AG04450 (cell line): Measurements from ENCODE around the gene DSG2. TPM values are rescaled to one million over a fixed set of nuclear protein-coding genes. Genes with fewer than 3 reads are reported as not detected.

ENCODE experiments used
- CTCF ChIA-PET: fragments of 300-600, 350-600 bp; formaldehyde crosslinking; extraction: SDS; loops from one replicate; lab custom pipeline; 2022; ENCODE audit warnings: antibody characterized with exemption, inconsistent platforms; lab: Charles Lee
- POLR2A ChIA-PET: fragments of 350-600 bp; formaldehyde crosslinking; extraction: SDS; loops from one replicate; lab custom pipeline; 2021; ENCODE audit warnings: antibody characterized with exemption, inconsistent platforms; lab: Yijun Ruan, JAX
- DNase-seq: peaks from one replicate; pipeline ENCODE4 v3.0.0-alpha.2; 2011; ENCODE audit warnings: low read depth, low spot score
- H3K27ac ChIP-seq: one replicate; pipeline ENCODE4 v1.5.1; 2012; ENCODE audit warnings: low read depth, low read length, control low read depth
- H3K27me3 ChIP-seq: one replicate; pipeline ENCODE4 v1.6.0; 2012; ENCODE audit warnings: low read length; ENCODE audit not compliant: control insufficient read depth, insufficient read depth
- H3K4me3 ChIP-seq: 2 replicates; pipeline ENCODE4 v1.5.1; 2011; ENCODE audit warnings: mild to moderate bottlenecking, low read depth, low read length, control low read depth
- H3K9me3 ChIP-seq: 2 replicates; pipeline ENCODE4 v1.5.1; 2012; ENCODE audit warnings: low read length; ENCODE audit not compliant: control insufficient read depth, insufficient read depth
- polyA plus RNA-seq: library from polyadenylated mRNA; depleted of rRNA; stranded (reverse); fragments of >200 nt; gene quantifications from 2 replicates; pipeline ENCODE4 v1.2.3, GENCODE V29; 2011
- TF ChIP-seq, protein P1 (sequence below): IDR thresholded peaks from 2 replicates; pipeline ENCODE4 v1.5.1; 2011; ENCODE audit warnings: low read depth, low read length, control low read depth, inconsistent platforms

The DSG2 gene
- polyA plus RNA-seq, 1 experiment = 0.84 TPM

DNA sequence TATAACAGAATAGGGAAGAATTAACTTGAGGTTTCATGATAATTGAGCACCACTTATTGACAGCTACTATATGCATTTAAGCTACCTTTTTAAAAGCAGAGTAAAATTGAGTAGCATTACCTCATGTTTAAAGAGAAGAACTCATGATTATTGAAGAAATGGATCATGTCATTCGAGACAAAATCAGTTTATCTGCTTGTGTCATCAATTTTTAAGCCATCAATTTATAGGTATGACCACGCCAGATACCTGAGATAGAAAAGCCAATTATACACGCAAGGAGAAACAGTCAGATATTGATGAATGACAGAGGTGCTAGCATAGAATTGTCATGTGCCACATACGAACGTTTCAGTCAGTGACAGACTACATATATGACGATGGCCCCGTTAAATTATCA is 28.4 kb downstream of the DSG2 start:
- TF ChIP-seq, protein P1, sequence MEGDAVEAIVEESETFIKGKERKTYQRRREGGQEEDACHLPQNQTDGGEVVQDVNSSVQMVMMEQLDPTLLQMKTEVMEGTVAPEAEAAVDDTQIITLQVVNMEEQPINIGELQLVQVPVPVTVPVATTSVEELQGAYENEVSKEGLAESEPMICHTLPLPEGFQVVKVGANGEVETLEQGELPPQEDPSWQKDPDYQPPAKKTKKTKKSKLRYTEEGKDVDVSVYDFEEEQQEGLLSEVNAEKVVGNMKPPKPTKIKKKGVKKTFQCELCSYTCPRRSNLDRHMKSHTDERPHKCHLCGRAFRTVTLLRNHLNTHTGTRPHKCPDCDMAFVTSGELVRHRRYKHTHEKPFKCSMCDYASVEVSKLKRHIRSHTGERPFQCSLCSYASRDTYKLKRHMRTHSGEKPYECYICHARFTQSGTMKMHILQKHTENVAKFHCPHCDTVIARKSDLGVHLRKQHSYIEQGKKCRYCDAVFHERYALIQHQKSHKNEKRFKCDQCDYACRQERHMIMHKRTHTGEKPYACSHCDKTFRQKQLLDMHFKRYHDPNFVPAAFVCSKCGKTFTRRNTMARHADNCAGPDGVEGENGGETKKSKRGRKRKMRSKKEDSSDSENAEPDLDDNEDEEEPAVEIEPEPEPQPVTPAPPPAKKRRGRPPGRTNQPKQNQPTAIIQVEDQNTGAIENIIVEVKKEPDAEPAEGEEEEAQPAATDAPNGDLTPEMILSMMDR = no peak
- H3K27me3 ChIP-seq = no peaks in the 10 kb centered on the region
- H3K27ac ChIP-seq = no peak overlapping the region
- H3K9me3 ChIP-seq = no peaks in the 10 kb centered on the region; the same call in 1 of the 2 replicates
- no peak for DNase-seq
- H3K4me3 ChIP-seq = no peak overlapping the region
- ChIA-PET CTCF (interaction anchor here (1.0 kb wide), 1 partner anchor 30 kb away, joined by 3 read pairs; no protein-coding TSS in a partner anchor), POLR2A (no interaction called here)

DNA sequence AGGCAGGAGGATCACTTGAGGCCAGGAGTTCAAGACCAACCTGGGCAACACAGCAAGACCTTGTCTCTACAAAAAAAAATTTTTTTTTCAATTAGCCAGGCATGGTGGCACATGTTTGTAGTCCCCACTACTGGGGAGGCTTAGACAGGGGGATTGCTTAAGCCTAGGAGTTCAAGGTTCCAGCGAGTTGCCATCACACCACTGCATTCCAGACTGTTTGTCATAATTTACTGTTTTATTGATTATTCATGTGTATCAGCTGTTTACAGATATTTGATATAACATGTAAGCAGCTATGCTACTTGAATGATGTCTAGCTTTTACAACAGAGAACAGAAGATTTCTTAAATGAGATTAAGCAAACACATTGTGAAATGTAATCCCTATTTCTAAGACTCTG is 35.3 kb downstream of the DSG2 start:
- TF ChIP-seq, protein P1 = no peak
- no peaks in the 10 kb centered on the region for H3K27me3 ChIP-seq
- no peaks in the 10 kb centered on the region for H3K9me3 ChIP-seq
- no peak overlapping the region for H3K27ac ChIP-seq
- DNase-seq = no peak
- no peak overlapping the region for H3K4me3 ChIP-seq
- ChIA-PET POLR2A (no interaction called here), CTCF (interaction anchor here (0.9 kb wide), 1 partner anchor 23 kb away, joined by 3 read pairs; no protein-coding TSS in a partner anchor)

DNA sequence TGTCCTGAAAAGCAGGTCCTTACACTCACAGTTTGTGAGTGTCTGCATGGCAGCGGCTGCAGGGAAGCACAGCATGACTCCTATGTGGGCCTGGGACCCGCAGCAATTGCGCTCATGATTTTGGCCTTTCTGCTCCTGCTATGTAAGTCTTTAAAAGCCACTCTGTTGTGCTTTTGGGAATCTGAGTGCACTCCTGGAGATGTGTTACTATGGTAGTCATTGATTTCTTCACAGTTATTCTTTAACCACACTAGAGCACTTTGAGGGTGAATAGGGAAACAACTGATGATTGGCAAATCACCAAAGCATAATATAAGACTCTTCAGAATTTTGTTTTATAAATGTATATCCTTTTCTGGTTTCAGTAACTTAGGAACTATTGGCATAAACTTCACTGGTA is 40.9 kb downstream of the DSG2 start:
- H3K4me3 ChIP-seq = no peak overlapping the region
- no peak for DNase-seq
- CTCF ChIA-PET = no interaction called here
- TF ChIP-seq, protein P1 = no peak
- no peak overlapping the region for H3K27ac ChIP-seq
- H3K9me3 ChIP-seq = no peaks in the 10 kb centered on the region
- POLR2A ChIA-PET = no interaction called here
- H3K27me3 ChIP-seq = no peaks in the 10 kb centered on the region

DNA sequence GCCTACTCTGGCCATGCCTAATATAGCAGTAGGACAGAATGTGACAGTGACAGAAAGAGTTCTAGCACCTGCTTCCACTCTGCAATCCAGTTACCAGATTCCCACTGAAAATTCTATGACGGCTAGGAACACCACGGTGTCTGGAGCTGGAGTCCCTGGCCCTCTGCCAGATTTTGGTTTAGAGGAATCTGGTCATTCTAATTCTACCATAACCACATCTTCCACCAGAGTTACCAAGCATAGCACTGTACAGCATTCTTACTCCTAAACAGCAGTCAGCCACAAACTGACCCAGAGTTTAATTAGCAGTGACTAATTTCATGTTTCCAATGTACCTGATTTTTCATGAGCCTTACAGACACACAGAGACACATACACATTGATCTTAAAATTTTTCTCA is 48.5 kb downstream of the DSG2 start:
- ChIA-PET CTCF (no interaction called here), POLR2A (no interaction called here)
- Histone ChIP-seq H3K27me3 (no peaks in the 10 kb centered on the region), H3K4me3 (no peak overlapping the region), H3K27ac (no peak overlapping the region), H3K9me3 (no peaks in the 10 kb centered on the region)
- TF ChIP-seq, protein P1 = no peak
- no peak for DNase-seq

DNA sequence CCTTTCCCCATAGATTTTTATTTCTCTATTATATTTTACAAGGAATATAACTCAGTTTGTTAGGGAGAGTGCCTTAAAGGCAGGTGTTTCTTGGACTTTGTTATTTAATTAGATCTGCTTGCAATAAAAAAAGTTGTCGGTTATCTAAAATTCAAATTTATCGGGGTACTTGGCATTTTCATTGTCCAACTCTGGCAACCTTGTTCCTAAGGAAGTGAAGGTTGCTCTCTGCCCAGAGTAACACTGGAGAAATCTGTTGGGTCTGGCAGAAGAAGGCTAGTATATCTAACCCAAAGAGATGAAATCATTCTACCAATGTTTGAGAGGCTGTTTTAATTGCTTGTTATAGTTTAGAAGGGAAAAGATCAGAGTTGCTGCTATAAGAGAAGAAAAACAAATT is 50.9 kb downstream of the DSG2 start:
- ChIA-PET POLR2A (no interaction called here), CTCF (no interaction called here)
- TF ChIP-seq, protein P1 = no peak
- no peak overlapping the region for H3K27ac ChIP-seq
- H3K27me3 ChIP-seq = no peaks in the 10 kb centered on the region
- DNase-seq = no peak
- no peaks in the 10 kb centered on the region for H3K9me3 ChIP-seq
- H3K4me3 ChIP-seq = no peak overlapping the region
